Fibroblast of skin of left quadriceps (primary cell): ENCODE results near the gene CENPL.

Experiments used
- DNase-seq, 2 experiments: peaks; one replicate each; pipeline ENCODE4 v3.0.0-alpha.2; 2013; ENCODE audit warnings: low read depth in 2 of 2

CENPL gene

GRCh38 chr1:173758980-173759379 lies 65.7 kb downstream of the CENPL start:
- DNase-seq: no peak

GRCh38 chr1:173758110-173758509 lies 66.6 kb downstream of the CENPL start:
- no peak for DNase-seq

- no peak for DNase-seq
These were observed 67.0 kb downstream of the CENPL start for GRCh38 chr1:173757666-173758065.

- no peak for DNase-seq
These were observed 70.9 kb downstream of the CENPL start for GRCh38 chr1:173753830-173754229.
